ENCODE measurements around the gene EXD3.

The EXD3 gene

DNA sequence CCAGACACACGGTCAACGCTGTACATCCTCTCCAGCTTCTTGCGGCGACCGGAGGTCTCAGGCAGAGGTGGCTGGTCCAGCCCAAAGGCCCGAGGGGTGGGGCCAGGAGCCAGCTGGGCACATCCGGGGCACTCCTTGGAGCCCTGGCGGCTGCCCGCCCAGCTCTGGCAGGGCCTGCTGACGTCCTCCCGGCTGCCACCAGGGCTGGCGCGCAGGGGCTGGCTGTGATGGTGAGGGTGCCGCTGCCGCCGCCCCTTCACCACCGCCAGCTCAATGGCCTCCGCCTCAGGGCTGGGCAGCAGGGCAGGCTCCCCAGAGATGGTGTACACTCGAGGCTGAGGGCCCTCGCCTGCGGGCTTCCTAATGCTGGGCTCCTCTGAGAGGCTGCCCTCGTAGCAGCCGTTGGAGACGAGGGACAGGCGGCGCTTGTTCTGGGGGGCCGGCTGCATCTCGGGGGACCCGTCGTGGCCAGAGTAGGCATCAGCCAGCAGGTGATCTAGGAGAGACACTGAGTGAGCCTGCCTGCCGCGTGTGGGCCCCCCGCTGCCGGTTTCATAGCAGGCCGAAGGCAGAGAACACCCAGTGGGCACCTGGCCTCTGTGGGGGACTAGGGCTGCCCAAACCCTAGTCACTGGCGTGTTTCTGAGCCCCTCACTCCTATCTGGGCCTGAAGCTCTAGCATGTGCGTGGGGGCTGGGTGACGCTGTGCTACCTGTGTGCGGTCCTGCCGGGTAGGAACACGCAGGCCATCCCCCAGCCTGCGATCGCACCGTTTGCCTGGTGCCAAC, 34.6 kb upstream of the EXD3 start:
- H3K4me3 ChIP-seq (replicated peaks; ENCODE audit: low read depth, low read length) = peak overlapping the region; percentile 68
- no peak for TF ChIP-seq CTCF (IDR thresholded peaks at IDR 0.05; ENCODE audit: low read length, missing control alignments)
- DNase-seq (ENCODE audit: low read depth) = no peak

DNA sequence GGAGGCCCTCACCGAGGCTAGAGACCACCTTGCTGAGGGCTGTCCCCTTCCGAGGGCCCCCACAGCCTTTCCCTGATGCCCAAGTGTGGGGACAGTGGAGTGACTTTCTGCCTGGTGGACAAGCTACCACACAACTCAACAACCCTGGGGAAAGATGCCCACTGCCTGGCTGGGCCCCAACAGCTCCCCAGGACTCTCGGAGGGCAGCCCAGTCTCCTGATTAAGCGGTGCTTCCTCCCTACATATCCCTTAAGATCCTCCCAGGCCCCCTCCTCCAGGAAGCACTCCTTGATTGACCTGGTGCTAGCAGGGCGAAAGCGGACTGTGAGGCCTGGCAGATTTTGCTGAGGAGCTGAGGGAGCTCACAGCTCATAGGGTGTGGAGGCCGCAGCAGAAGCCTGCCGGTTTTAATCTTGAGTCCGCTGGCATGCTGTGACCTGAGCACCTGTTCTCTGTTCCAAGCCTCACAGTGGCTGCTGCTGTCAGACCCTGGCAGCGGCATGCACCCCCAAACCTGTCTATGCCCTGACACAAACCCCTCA, 34.0 kb upstream of the EXD3 start:
- H3K4me3 ChIP-seq (replicated peaks; ENCODE audit: low read depth, low read length) = no peak overlapping the region
- DNase-seq (ENCODE audit: low read depth) = no peak
- no peak for TF ChIP-seq CTCF (IDR thresholded peaks at IDR 0.05; ENCODE audit: low read length, missing control alignments)

DNA sequence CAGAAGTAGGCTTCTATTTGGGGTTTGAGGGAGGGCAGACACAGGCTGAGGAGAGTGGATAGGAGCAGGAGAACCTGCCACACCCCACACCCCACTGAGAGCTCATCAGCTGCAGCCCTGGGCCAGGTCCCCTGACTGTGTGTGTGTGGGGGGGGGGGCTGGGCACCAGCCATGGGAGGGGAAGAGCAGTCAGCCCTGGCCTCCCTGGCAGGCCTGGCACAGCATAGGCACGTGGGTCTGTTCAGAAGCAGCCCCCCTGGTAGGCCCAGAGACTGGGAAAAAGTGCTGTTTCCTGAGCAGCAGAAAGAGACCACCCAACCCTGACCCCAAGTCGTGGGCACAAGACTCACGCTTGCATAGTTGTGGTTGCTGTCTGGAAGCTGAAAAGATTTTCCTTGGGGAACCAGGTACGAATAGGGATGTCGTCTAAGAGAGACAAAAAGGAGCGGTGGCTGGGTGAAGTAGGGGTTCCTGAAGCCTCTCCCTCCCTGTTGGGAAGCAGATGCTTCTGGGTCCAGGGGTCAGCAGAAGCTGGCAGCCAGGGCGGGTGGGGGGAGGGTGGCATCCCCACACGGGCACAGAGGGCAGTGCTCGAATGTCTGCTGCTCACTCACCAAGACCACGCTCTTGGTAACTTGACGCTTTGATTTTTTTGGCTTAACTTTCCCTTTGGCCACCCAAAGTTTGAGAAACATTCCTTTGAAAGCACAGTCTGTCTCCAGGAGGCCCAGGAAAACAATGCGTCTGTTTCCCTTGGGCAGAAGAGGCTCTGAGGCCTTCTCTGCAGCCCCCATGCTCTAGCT, 33.3 kb upstream of the EXD3 start:
- TF ChIP-seq CTCF (IDR thresholded peaks at IDR 0.05; ENCODE audit: low read length, missing control alignments) = no peak
- DNase-seq (ENCODE audit: low read depth) = peak; percentile 38
- no peak overlapping the region for H3K4me3 ChIP-seq (replicated peaks; ENCODE audit: low read depth, low read length)

DNA sequence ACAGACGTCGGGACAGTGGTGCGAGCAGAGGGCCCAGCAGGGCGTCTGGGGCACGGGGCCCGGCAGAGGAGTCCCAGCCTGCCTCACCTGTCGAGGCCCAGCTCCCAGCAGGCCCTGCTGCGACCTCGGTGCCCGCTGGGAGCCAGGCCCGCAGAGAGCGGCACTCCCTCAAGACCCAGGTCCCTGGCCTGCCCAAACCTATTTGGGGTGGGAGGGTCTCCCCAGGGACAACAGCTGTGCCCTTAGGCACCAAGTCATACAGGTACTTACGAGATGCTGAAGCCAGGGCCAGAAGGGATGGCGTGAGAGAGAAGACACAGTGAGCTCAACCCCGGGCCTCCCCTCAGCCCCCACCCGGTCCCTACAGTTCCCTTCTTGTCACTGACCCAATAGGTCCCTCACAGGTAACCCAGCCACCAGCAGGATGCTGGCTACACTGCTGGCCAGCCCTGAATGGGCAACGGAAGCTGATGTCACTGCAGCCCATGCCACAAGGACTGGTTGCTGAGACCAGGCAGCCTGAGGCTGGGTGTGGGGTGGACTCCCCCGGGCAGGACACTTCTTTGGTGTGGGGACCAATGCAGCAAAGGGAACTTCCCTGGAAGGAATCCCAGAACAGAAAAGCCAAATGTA, 32.5 kb upstream of the EXD3 start:
- H3K4me3 ChIP-seq (replicated peaks; ENCODE audit: low read depth, low read length) = no peak overlapping the region
- DNase-seq (ENCODE audit: low read depth) = no peak
- TF ChIP-seq CTCF (IDR thresholded peaks at IDR 0.05; ENCODE audit: low read length, missing control alignments) = no peak

- no peak for DNase-seq (ENCODE audit: low read depth)
- H3K4me3 ChIP-seq (replicated peaks; ENCODE audit: low read depth, low read length) = no peak overlapping the region
- no peak for TF ChIP-seq CTCF (IDR thresholded peaks at IDR 0.05; ENCODE audit: low read length, missing control alignments)
Measured at GRCh38 chr9:137454597-137455358, 31.8 kb upstream of the EXD3 start.

GRCh38 chr9:137454145-137454596, 31.2 kb upstream of the EXD3 start:
- TF ChIP-seq CTCF (IDR thresholded peaks at IDR 0.05; ENCODE audit: low read length, missing control alignments) = no peak
- H3K4me3 ChIP-seq (replicated peaks; ENCODE audit: low read depth, low read length) = no peak overlapping the region
- DNase-seq (ENCODE audit: low read depth) = peak; percentile 27

All from fibroblast of pulmonary artery (primary cell).